ENCODE results near the gene CTSC. TPM values are rescaled to one million over a fixed set of nuclear protein-coding genes. Genes with fewer than 3 reads are reported as not detected.

Gene CTSC
- total RNA-seq, 4 donors from 2014 or later, result 14.2 to 78.6 (median 47.9) TPM

- Histone ChIP-seq H3K36me3 (no peaks in the 10 kb centered on the region), H3K9me3 (no peaks in the 10 kb centered on the region), H3K27me3 (no peaks in the 10 kb centered on the region), H3K4me3 (no peak overlapping the region), H3K27ac (no peak overlapping the region), H3K4me1 (peaks cover 0 to 5% (median 0%) of the 10 kb centered on the region in 3 donors)
- WGBS, 2 donors (ENCODE audit: low coverage in 1 of 2), result 92 to 100% methylated on average over 1 of the region's 1 CpG
- TF ChIP-seq POLR2AphosphoS5 (IDR thresholded peaks at IDR 0.05), result no peak
- no peak for TF ChIP-seq EP300 (IDR thresholded peaks at IDR 0.05)
- no peak for TF ChIP-seq CTCF (IDR thresholded peaks at IDR 0.05)
- TF ChIP-seq POLR2A (IDR thresholded peaks at IDR 0.05), result no peak
- ATAC-seq, result no peak
Observed at GRCh38 chr11:88345949-88346348, 8.4 kb upstream of the CTSC start.

GRCh38 chr11:88345408-88345807, 7.9 kb upstream of the CTSC start:
- WGBS, 2 donors (ENCODE audit: low coverage in 1 of 2), result 79 to 94% methylated on average over 2 of the region's 2 CpGs
- H3K4me1 ChIP-seq, result peaks cover 0 to 5% (median 0%) of the 10 kb centered on the region in 3 donors
- ATAC-seq, result no peak

GRCh38 chr11:88344869-88345268, 7.3 kb upstream of the CTSC start:
- WGBS, 2 donors (ENCODE audit: low coverage in 1 of 2), result 92 to 94% methylated on average over 2 of the region's 2 CpGs
- Histone ChIP-seq H3K27me3 (no peaks in the 10 kb centered on the region), H3K36me3 (no peaks in the 10 kb centered on the region), H3K9me3 (no peaks in the 10 kb centered on the region), H3K27ac (no peak overlapping the region), H3K4me1 (peaks cover 0 to 8% (median 0%) of the 10 kb centered on the region in 3 donors), H3K4me3 (no peak overlapping the region)
- TF ChIP-seq CTCF (IDR thresholded peaks at IDR 0.05) (no peak), POLR2A (IDR thresholded peaks at IDR 0.05) (no peak), EP300 (IDR thresholded peaks at IDR 0.05) (no peak), POLR2AphosphoS5 (IDR thresholded peaks at IDR 0.05) (no peak)
- ATAC-seq, result no peak

More at GRCh38 chr11:88345408-88345807, 7.9 kb upstream of the CTSC start:
- Histone ChIP-seq H3K27ac (no peak overlapping the region), H3K4me3 (no peak overlapping the region), H3K27me3 (no peaks in the 10 kb centered on the region), H3K36me3 (no peaks in the 10 kb centered on the region), H3K9me3 (no peaks in the 10 kb centered on the region)
- TF ChIP-seq POLR2A (IDR thresholded peaks at IDR 0.05), result no peak
- no peak for TF ChIP-seq CTCF (IDR thresholded peaks at IDR 0.05)
- TF ChIP-seq EP300 (IDR thresholded peaks at IDR 0.05), result no peak

- H3K36me3 ChIP-seq, result no peaks in the 10 kb centered on the region
- no peaks in the 10 kb centered on the region for H3K27me3 ChIP-seq
- no peak overlapping the region for H3K4me3 ChIP-seq
- no peak for ATAC-seq
- no peak overlapping the region for H3K27ac ChIP-seq
- no peaks in the 10 kb centered on the region for H3K9me3 ChIP-seq
- H3K4me1 ChIP-seq, result peaks cover 0 to 29% (median 0%) of the 10 kb centered on the region in 3 donors
- no peak for TF ChIP-seq CTCF (IDR thresholded peaks at IDR 0.05)
- no peak for TF ChIP-seq EP300 (IDR thresholded peaks at IDR 0.05)
- no peak for TF ChIP-seq POLR2A (IDR thresholded peaks at IDR 0.05)
- TF ChIP-seq POLR2AphosphoS5 (IDR thresholded peaks at IDR 0.05), result no peak
- WGBS, 2 donors (ENCODE audit: low coverage in 1 of 2), result no CpG with 5 or more reads among the region's 4 CpGs
Observed at GRCh38 chr11:88341522-88342251, 4.2 kb upstream of the CTSC start.

GRCh38 chr11:88340366-88340935, 2.9 kb upstream of the CTSC start:
- ATAC-seq, result no peak
- no peak overlapping the region for H3K4me3 ChIP-seq
- no peaks in the 10 kb centered on the region for H3K9me3 ChIP-seq
- peaks cover 0 to 32% (median 0%) of the 10 kb centered on the region in 3 donors for H3K4me1 ChIP-seq
- no peaks in the 10 kb centered on the region for H3K36me3 ChIP-seq
- 93 to 97% methylated on average over 2 to 3 of the region's 3 CpGs for WGBS, 2 donors (ENCODE audit: low coverage in 1 of 2)
- TF ChIP-seq CTCF (IDR thresholded peaks at IDR 0.05) (no peak), POLR2A (IDR thresholded peaks at IDR 0.05) (no peak), EP300 (IDR thresholded peaks at IDR 0.05) (no peak), POLR2AphosphoS5 (IDR thresholded peaks at IDR 0.05) (no peak)
- no peaks in the 10 kb centered on the region for H3K27me3 ChIP-seq
- no peak overlapping the region for H3K27ac ChIP-seq

Data from gastroesophageal sphincter (tissue), 4 donors.